HCT116 (cell line): Measurements from ENCODE around the gene MYLK.

Experiments
- ATF3 ChIP-seq: IDR thresholded peaks from 2 replicates; pipeline ENCODE4 v1.6.1; 2012
- CEBPB ChIP-seq: IDR thresholded peaks from 2 replicates; pipeline ENCODE4 v1.6.1; 2012; ENCODE audit warnings: low read depth
- CTCF ChIP-seq, 3 experiments: fragments of 200-600 bp in 1 of 3; sonication (generic) in 1 of 3; IDR thresholded peaks in 2 of 3; conservative IDR thresholded peaks in 1 of 3; 2 replicates each; pipeline ENCODE4 v1.5.1; 2012 to 2017; ENCODE audit warnings: low read depth in 2 of 3, low read length in 2 of 3, antibody characterized with exemption in 1 of 3, borderline replicate concordance in 1 of 3, control low read depth in 1 of 3, mild to moderate bottlenecking in 1 of 3, mixed read lengths in 1 of 3, mixed run types in 1 of 3, moderate library complexity in 1 of 3; ENCODE audit not compliant: insufficient read depth in 1 of 3
- ELF1 ChIP-seq: IDR thresholded peaks from 2 replicates; pipeline ENCODE4 v1.6.1; 2012; ENCODE audit warnings: low read depth, borderline replicate concordance
- EZH2 ChIP-seq: fragments of 200-600 bp; sonication (generic); IDR thresholded peaks from 2 replicates; pipeline ENCODE4 v1.6.1; 2017; ENCODE audit warnings: antibody characterized with exemption, mixed run types
- FOSL1 ChIP-seq: IDR thresholded peaks from 2 replicates; pipeline ENCODE4 v1.6.1; 2012; ENCODE audit warnings: low read depth
- JUND ChIP-seq: IDR thresholded peaks from 2 replicates; pipeline ENCODE4 v1.6.1; 2012
- POLR2A ChIP-seq: IDR thresholded peaks from 2 replicates; pipeline ENCODE4 v1.7.0; 2011; ENCODE audit warnings: borderline replicate concordance; ENCODE audit not compliant: insufficient read depth, insufficient read length; ENCODE audit errors: extremely low read depth

- no peak for TF ChIP-seq ATF3
- TF ChIP-seq EZH2, result no peak
- no peak for TF ChIP-seq POLR2A
- no peak for TF ChIP-seq CTCF (IDR thresholded peaks at IDR 0.05 in 2 of 3, conservative IDR thresholded peaks at IDR 0.05 in 1 of 3; ENCODE audit: borderline replicate concordance in 1 of 3, insufficient read depth in 1 of 3, low read depth in 2 of 3, low read length in 2 of 3)
- no peak for TF ChIP-seq JUND
- no peak for TF ChIP-seq ELF1
- no peak for TF ChIP-seq CEBPB
- TF ChIP-seq FOSL1, result no peak
These were observed 223.9 kb downstream of the MYLK start for GRCh38 chr3:123660141-123660675.
